Measurements from ENCODE around the gene PHC3. TPM values are rescaled to one million over a fixed set of nuclear protein-coding genes. Genes with fewer than 3 reads are reported as not detected.

PHC3 gene
- total RNA-seq, 2 experiments from 2014 or later, result 143 to 150 TPM

- ChIA-PET CTCF (interaction anchor here (1.2 kb wide), 1 partner anchor 40 kb away, joined by 3 read pairs; no protein-coding TSS in a partner anchor), POLR2A (no interaction called here)
- Mint-ChIP-seq H3K4me3 (no peak overlapping the region), H3K9me3 (no peaks in the 10 kb centered on the region), H3K36me3 (ENCODE audit: low read depth) (peaks cover 6% of the 10 kb centered on the region), H3K4me1 (ENCODE audit: low read depth) (peaks cover 18% of the 10 kb centered on the region), H3K27ac (no peak overlapping the region), H3K27me3 (no peaks in the 10 kb centered on the region)
- ATAC-seq (ENCODE audit: poor library complexity), result no peak
- H3K27me3 ChIP-seq (ENCODE audit: control insufficient read depth in 1 of 2, insufficient read depth in 2 of 2, low read length in 2 of 2), result no peaks in the 10 kb centered on the region
- H3K4me3 ChIP-seq (ENCODE audit: low read length), result no peak overlapping the region
- H3K9me3 ChIP-seq (ENCODE audit: control insufficient read depth in 1 of 2, insufficient read depth in 1 of 2, low read length in 2 of 2), result no peaks in the 10 kb centered on the region
- TF ChIP-seq CTCF (IDR thresholded peaks at IDR 0.05), result no peak
- H3K36me3 ChIP-seq (ENCODE audit: insufficient read depth, low read length), result no peaks in the 10 kb centered on the region
- DNase-seq, result no peak
- no peak overlapping the region for H3K27ac ChIP-seq (ENCODE audit: low read depth in 1 of 2, low read length in 2 of 2)
- intact Hi-C loops (cut with DNase I, micrococcal nuclease), result no loop called here
- H3K4me1 ChIP-seq (ENCODE audit: insufficient read depth, low read length), result peaks cover 17% of the 10 kb centered on the region
These were observed 134.5 kb downstream of the PHC3 start for GRCh38 chr3:170047133-170047404.

- Mint-ChIP-seq H3K27ac (peak overlapping the region; percentile 35), H3K36me3 (ENCODE audit: low read depth) (peaks cover 6% of the 10 kb centered on the region), H3K4me3 (no peak overlapping the region), H3K4me1 (ENCODE audit: low read depth) (peaks cover 18% of the 10 kb centered on the region), H3K9me3 (no peaks in the 10 kb centered on the region), H3K27me3 (no peaks in the 10 kb centered on the region)
- DNase-seq (no peak), ATAC-seq (ENCODE audit: poor library complexity) (no peak)
- H3K9me3 ChIP-seq (ENCODE audit: control insufficient read depth in 1 of 2, insufficient read depth in 1 of 2, low read length in 2 of 2), result no peaks in the 10 kb centered on the region
- intact Hi-C loops (cut with DNase I, micrococcal nuclease), result no loop called here
- ChIA-PET CTCF (interaction anchor here (1.2 to 1.4 kb wide), 2 partner anchors 12 to 40 kb away, joined by 3 read pairs; no protein-coding TSS in a partner anchor), POLR2A (no interaction called here)
- no peaks in the 10 kb centered on the region for H3K36me3 ChIP-seq (ENCODE audit: insufficient read depth, low read length)
- peaks cover 17% of the 10 kb centered on the region for H3K4me1 ChIP-seq (ENCODE audit: insufficient read depth, low read length)
- no peak for TF ChIP-seq CTCF (IDR thresholded peaks at IDR 0.05)
- no peaks in the 10 kb centered on the region for H3K27me3 ChIP-seq (ENCODE audit: control insufficient read depth in 1 of 2, insufficient read depth in 2 of 2, low read length in 2 of 2)
- no peak overlapping the region for H3K4me3 ChIP-seq (ENCODE audit: low read length)
- H3K27ac ChIP-seq (ENCODE audit: low read depth in 1 of 2, low read length in 2 of 2), result no peak overlapping the region
These were observed 135.0 kb downstream of the PHC3 start for GRCh38 chr3:170046269-170047132.

GRCh38 chr3:170044795-170045244, 136.7 kb downstream of the PHC3 start:
- Histone ChIP-seq H3K9me3 (ENCODE audit: control insufficient read depth in 1 of 2, insufficient read depth in 1 of 2, low read length in 2 of 2) (no peaks in the 10 kb centered on the region), H3K27me3 (ENCODE audit: control insufficient read depth in 1 of 2, insufficient read depth in 2 of 2, low read length in 2 of 2) (no peaks in the 10 kb centered on the region), H3K4me1 (ENCODE audit: insufficient read depth, low read length) (peaks cover 17% of the 10 kb centered on the region), H3K4me3 (ENCODE audit: low read length) (no peak overlapping the region), H3K36me3 (ENCODE audit: insufficient read depth, low read length) (no peaks in the 10 kb centered on the region), H3K27ac (ENCODE audit: low read depth in 1 of 2, low read length in 2 of 2) (no peak overlapping the region)
- Mint-ChIP-seq H3K4me1 (ENCODE audit: low read depth) (peaks cover 26% of the 10 kb centered on the region), H3K27me3 (no peaks in the 10 kb centered on the region), H3K27ac (peak overlapping the region; percentile 56), H3K9me3 (no peaks in the 10 kb centered on the region), H3K4me3 (peak overlapping the region; percentile 21), H3K36me3 (ENCODE audit: low read depth) (peaks cover 12% of the 10 kb centered on the region)
- DNase-seq (peak in 3 of 14 experiments; percentile 25 to 45 (median 40)), ATAC-seq (ENCODE audit: poor library complexity) (no peak)
- intact Hi-C loops (cut with DNase I, micrococcal nuclease), result loop anchor here in 1 of 2 experiments (5.0 kb wide), 1 partner anchor 38 kb away; no protein-coding TSS in a partner anchor
- CTCF ChIA-PET, result interaction anchor here (1.4 kb wide), 1 partner anchor 13 kb away, joined by 3 read pairs; no protein-coding TSS in a partner anchor
- POLR2A ChIA-PET, result interaction anchor here (1.2 kb wide), 1 partner anchor 11 kb away, joined by 4 read pairs; no protein-coding TSS in a partner anchor
- no peak for TF ChIP-seq CTCF (IDR thresholded peaks at IDR 0.05)
